Osteoblast (primary cell): Measurements from ENCODE around the gene VAC14. TPM values are rescaled to one million over a fixed set of nuclear protein-coding genes. Genes with fewer than 3 reads are reported as not detected.

ENCODE experiments used
- DNase-seq: peaks from one replicate; pipeline ENCODE4 v3.0.0; 2011; ENCODE audit warnings: low spot score, mixed read lengths; ENCODE audit not compliant: insufficient read length; ENCODE audit errors: missing footprints
- H2AFZ ChIP-seq: 2 replicates; pipeline ENCODE4 v1.6.0; 2011; ENCODE audit warnings: mild to moderate bottlenecking, low read length
- H3K27ac ChIP-seq: 2 replicates; pipeline ENCODE4 v1.5.1; 2011; ENCODE audit warnings: mild to moderate bottlenecking, low read depth, low read length, moderate library complexity
- H3K27me3 ChIP-seq: 2 replicates; pipeline ENCODE4 v1.6.0; 2012; ENCODE audit warnings: mild to moderate bottlenecking, control low read depth, inconsistent platforms, low read length, moderate library complexity; ENCODE audit not compliant: insufficient read depth
- H3K36me3 ChIP-seq: 2 replicates; pipeline ENCODE4 v1.5.1; 2011; ENCODE audit warnings: mild to moderate bottlenecking, low read length, control low read depth, moderate library complexity; ENCODE audit not compliant: insufficient read depth
- H3K4me1 ChIP-seq: 2 replicates; pipeline ENCODE4 v1.5.1; 2011; ENCODE audit warnings: mild to moderate bottlenecking, low read length, control low read depth, moderate library complexity; ENCODE audit not compliant: insufficient read depth
- H3K4me2 ChIP-seq: 2 replicates; pipeline ENCODE4 v1.6.0; 2011; ENCODE audit warnings: mild to moderate bottlenecking, low read length; ENCODE audit not compliant: insufficient read depth
- H3K4me3 ChIP-seq: fragments of 200-600 bp; sonication (generic); 3 replicates; pipeline ENCODE4 v1.5.1; 2012; ENCODE audit warnings: mild to moderate bottlenecking, low read length, inconsistent platforms; ENCODE audit not compliant: insufficient read depth
- H3K79me2 ChIP-seq: 2 replicates; pipeline ENCODE4 v1.6.0; 2012; ENCODE audit warnings: mild to moderate bottlenecking, low read length, control low read depth, inconsistent platforms; ENCODE audit not compliant: insufficient read depth
- H3K9me3 ChIP-seq: 2 replicates; pipeline ENCODE4 v1.5.1; 2011; ENCODE audit warnings: low read depth, low read length, control low read depth
- H4K20me1 ChIP-seq: 2 replicates; pipeline ENCODE4 v1.6.0; 2012; ENCODE audit warnings: mild to moderate bottlenecking, low read length, control low read depth; ENCODE audit not compliant: insufficient read depth
- CTCF ChIP-seq: IDR thresholded peaks from 2 replicates; pipeline ENCODE4 v1.5.1; 2011; ENCODE audit warnings: mild to moderate bottlenecking, low read depth, low read length, moderate library complexity; ENCODE audit errors: extremely low read depth
- total RNA-seq: library from RNA; depleted of rRNA; stranded (reverse); fragments of >200 nt; gene quantifications from 2 replicates; pipeline ENCODE4 v1.2.3, GENCODE V29; 2012

The VAC14 gene
- total RNA-seq, 1 donor = 72.7 TPM

- H3K36me3 ChIP-seq = peaks cover 4% of the 10 kb centered on the region
- peaks cover 5% of the 10 kb centered on the region for H3K79me2 ChIP-seq
- no peaks in the 10 kb centered on the region for H3K9me3 ChIP-seq
- no peaks in the 10 kb centered on the region for H3K27me3 ChIP-seq
- TF ChIP-seq CTCF = no peak
- no peaks in the 10 kb centered on the region for H4K20me1 ChIP-seq
- H3K4me2 ChIP-seq = no peak overlapping the region
- DNase-seq = no peak
- H2AFZ ChIP-seq = no peak overlapping the region
- peaks cover 47% of the 10 kb centered on the region for H3K4me1 ChIP-seq
- H3K4me3 ChIP-seq = no peak overlapping the region
- H3K27ac ChIP-seq = no peak overlapping the region
Observed at GRCh38 chr16:70696952-70697593, 103.9 kb downstream of the VAC14 start.

DNA sequence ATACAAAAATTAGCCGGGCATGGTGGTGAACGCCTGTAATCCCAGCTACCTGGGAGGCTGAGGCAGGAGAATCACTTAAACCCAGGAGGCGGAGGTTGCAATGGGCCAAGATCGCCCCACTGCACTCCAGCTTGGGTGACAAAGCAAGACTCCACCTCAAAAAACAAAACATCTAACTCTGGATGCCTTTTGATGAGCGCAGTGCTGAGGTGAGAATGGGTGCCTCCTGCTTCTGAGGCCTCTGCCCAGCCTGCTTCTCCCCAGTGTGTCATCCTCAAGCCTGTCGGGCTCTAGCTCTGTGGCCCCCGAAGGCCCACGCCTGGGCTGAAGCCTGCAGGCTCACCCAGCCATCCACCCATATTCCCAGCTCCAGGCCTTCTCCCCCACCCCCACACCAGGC, 104.6 kb downstream of the VAC14 start:
- H3K27ac ChIP-seq = no peak overlapping the region
- no peak overlapping the region for H3K4me2 ChIP-seq
- H3K36me3 ChIP-seq = peaks cover 4% of the 10 kb centered on the region
- H3K4me1 ChIP-seq = peaks cover 50% of the 10 kb centered on the region
- H3K4me3 ChIP-seq = no peak overlapping the region
- no peak overlapping the region for H2AFZ ChIP-seq
- no peaks in the 10 kb centered on the region for H3K9me3 ChIP-seq
- TF ChIP-seq CTCF = no peak
- H3K27me3 ChIP-seq = no peaks in the 10 kb centered on the region
- peaks cover 3% of the 10 kb centered on the region for H3K79me2 ChIP-seq
- no peak for DNase-seq
- no peaks in the 10 kb centered on the region for H4K20me1 ChIP-seq

GRCh38 chr16:70695331-70696070, 105.5 kb downstream of the VAC14 start:
- Histone ChIP-seq H2AFZ (no peak overlapping the region), H3K4me3 (no peak overlapping the region), H3K27me3 (no peaks in the 10 kb centered on the region), H3K4me1 (peaks cover 44% of the 10 kb centered on the region), H4K20me1 (no peaks in the 10 kb centered on the region), H3K27ac (no peak overlapping the region), H3K9me3 (no peaks in the 10 kb centered on the region), H3K36me3 (peaks cover 4% of the 10 kb centered on the region), H3K79me2 (no peaks in the 10 kb centered on the region), H3K4me2 (no peak overlapping the region)
- DNase-seq = no peak
- no peak for TF ChIP-seq CTCF

DNA sequence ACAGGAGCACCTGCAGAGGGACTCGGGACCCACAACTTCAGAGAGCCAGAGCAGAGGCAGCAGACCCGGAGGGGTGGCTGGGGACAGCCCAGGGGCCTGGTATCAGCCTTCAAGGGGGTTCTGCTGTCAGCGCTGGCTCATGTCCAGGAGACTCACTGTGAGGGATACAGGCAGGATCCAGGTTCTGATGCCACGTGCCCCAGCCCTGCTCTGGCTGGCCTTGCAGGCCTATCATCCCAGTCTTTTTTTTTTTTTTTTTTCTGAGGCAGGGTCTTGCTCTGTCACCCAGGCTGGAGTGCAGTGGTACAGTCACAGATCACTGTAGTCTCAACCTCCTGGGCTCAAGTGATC, 106.1 kb downstream of the VAC14 start:
- Histone ChIP-seq H3K27ac (peak overlapping the region; percentile 92), H3K79me2 (no peaks in the 10 kb centered on the region), H4K20me1 (no peaks in the 10 kb centered on the region), H3K4me1 (peaks cover 41% of the 10 kb centered on the region), H3K27me3 (no peaks in the 10 kb centered on the region), H3K4me3 (no peak overlapping the region), H2AFZ (no peak overlapping the region), H3K9me3 (no peaks in the 10 kb centered on the region), H3K4me2 (no peak overlapping the region), H3K36me3 (peaks cover 4% of the 10 kb centered on the region)
- no peak for DNase-seq
- TF ChIP-seq CTCF = no peak
